Stimulated activated CD4-positive, alpha-beta T cell treated with anti-CD3 and anti-CD28 coated beads, Interleukin-15, amount 100 ng/mL, for 24 hours (primary cell): ENCODE results near the gene TXNRD1.

Experiments used
- DNase-seq: peaks from one replicate; pipeline ENCODE4 v3.0.0-alpha.2; 2020

TXNRD1 gene

DNA sequence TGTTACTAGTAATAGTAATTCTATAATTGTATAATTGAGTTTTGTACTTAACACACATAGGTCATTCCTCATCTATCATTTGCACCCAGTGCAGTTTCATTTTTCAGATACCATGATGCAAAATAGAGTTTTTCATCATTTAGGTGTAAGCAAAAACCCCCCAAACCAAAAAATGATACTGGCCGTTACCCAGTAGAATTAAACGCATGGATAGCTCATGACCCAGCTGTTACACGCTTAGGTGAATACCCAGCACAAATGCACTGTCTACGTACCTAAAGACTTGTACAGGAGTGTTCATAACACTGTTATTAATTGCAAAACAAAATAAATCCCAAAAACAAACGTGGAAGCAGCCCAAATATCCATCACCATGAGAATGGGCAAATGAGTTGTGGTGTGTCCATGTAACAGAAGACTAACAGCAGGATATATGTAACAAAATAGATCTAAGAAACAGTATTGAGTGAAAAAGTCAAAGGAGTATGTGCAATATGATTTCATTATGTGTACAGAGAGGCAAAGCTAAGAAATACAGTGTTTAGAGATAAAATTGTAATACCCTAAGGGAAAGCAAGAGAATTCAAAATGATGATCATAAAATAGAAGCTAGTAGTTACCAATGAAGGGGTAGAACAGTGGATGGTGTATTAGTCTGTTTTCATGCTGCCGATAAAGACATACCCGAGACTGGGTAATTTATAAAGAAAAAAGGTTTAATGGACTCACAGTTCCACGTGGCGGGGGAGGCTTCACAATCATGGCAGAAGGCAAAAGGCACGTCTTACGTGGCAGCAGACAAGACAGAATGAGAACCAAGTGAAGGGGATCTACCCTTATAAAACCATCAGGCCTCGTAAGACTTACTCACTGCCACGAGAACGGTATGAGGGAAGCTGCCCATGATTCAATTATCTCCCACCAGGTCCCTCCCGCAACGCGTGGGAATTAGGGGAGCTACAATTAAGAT, 137.7 kb downstream of the TXNRD1 start:
- DNase-seq, result no peak

- DNase-seq, result no peak
These were observed 138.7 kb downstream of the TXNRD1 start for GRCh38 chr12:104354167-104354867.

DNA sequence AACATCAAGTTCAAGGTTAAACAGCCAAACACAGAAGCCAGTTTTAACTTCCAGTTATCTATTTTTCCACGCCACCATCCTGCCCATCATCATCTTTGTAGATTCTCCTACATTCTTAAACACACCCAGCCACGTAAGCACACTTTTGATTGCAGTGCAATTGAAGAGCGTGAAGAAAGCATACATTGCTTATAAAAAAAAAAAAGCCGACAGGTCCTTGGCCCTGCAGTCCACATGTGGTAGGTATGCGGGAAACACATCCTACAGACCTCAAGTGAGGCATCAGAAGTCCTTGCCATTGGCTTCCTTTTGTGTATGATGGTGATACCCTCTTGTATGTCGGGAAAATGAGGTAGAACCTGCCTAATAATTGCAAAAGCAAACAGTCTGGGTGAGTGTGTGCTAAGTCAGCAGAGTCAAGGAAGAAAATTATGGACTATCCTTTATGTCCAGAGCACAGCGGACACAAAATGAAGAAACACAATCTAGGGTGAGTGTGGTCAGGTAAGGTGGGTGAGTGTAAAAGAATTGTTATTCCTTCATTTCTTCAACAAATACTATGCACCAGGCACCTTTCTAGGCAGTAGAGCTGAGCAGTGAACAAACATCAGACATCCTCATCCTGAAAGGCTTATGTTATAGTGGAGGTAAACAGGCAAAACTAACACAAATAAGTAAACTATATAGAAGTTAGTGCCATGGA, 139.4 kb downstream of the TXNRD1 start:
- no peak for DNase-seq

- DNase-seq, result no peak
These were observed 140.1 kb downstream of the TXNRD1 start for GRCh38 chr12:104355630-104356029.

DNA sequence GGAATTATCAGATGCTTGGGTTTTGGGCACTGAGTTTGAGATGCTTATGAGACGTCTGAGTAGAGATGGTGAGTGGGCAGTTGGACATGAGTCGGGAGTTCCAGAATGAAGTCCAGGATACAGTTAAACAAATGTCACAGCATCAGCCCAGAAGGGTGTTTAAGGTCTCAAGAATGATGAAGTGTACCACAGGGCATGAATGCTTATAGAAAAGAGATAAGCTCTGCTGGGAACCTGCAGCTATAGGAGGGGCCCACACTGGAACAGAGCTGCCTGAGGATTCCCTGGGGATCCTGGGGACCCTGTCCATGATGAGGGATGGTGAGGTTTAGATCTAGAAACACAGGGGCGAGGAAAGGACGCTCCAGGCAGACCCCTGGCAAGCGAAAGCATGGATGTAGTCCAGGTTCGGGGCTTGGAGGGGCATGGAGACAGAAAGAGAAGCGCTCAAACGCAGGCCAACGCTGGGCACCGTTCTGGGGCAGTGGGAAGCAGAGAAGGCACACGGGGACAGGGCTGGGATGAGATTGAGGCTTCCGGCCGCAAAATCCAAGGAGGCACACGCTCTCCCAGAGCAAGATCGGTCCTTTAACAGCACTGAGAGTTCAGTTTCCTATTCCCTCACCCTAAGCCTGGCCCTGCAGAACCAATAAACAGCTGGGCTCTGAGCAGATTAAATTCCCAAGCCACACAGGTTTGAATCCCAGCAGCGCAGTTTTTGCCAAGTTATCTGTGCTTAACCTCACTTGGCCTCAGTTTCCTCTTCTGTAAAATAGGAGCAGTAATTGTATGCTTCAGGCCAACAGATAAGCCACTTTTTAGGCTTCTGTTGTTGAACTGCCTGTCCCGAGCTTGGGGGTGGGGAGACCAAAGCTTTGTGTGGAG, 140.9 kb downstream of the TXNRD1 start:
- no peak for DNase-seq

- no peak for DNase-seq
These were observed 141.9 kb downstream of the TXNRD1 start for GRCh38 chr12:104357421-104357952.

GRCh38 chr12:104358353-104359003, 142.9 kb downstream of the TXNRD1 start:
- DNase-seq, result peak; percentile 71

GRCh38 chr12:104359216-104359615, 143.6 kb downstream of the TXNRD1 start:
- no peak for DNase-seq

GRCh38 chr12:104360157-104360556, 144.6 kb downstream of the TXNRD1 start:
- DNase-seq, result no peak

DNA sequence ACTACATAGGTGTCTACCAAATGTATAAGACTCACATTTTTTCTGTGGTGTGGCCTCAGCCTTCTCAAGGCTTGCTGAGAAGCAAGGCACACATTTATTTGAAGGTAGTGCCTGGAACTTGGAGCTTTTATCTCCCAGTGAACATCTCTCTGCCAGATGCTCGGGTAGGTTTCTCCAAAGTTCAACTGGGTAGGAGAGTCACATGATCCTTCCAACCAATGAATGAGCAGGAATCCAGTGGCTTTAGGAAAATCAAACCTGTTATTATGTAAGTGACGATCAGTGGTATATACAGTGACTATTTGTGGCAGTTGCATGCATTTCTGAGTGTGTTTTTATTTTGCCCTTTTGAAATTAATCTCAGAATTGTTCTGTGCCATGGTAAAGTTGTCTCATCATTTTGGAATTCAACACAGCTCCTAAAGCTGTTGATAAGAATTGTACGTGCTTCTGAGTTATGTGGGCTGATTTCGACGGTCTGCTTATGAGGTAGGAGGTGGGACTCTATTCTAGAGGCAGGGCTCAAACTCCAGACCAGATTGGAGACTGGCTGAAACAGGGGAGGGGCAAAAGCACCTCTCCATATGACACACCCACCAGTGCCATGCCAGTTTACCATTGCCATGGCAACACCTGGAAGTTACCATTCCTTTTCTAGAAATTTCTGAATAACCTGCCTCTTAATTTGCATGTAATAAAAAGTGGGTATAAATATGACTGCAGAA, 145.6 kb downstream of the TXNRD1 start:
- DNase-seq, result no peak

GRCh38 chr12:104365921-104366410, 150.4 kb downstream of the TXNRD1 start:
- DNase-seq, result no peak

- DNase-seq, result no peak
These were observed 154.1 kb downstream of the TXNRD1 start for GRCh38 chr12:104369708-104370107.

- DNase-seq, result no peak
These were observed 155.7 kb downstream of the TXNRD1 start for GRCh38 chr12:104371043-104371870.

- peak; percentile 46 for DNase-seq
These were observed 156.6 kb downstream of the TXNRD1 start for GRCh38 chr12:104372061-104372720.

DNA sequence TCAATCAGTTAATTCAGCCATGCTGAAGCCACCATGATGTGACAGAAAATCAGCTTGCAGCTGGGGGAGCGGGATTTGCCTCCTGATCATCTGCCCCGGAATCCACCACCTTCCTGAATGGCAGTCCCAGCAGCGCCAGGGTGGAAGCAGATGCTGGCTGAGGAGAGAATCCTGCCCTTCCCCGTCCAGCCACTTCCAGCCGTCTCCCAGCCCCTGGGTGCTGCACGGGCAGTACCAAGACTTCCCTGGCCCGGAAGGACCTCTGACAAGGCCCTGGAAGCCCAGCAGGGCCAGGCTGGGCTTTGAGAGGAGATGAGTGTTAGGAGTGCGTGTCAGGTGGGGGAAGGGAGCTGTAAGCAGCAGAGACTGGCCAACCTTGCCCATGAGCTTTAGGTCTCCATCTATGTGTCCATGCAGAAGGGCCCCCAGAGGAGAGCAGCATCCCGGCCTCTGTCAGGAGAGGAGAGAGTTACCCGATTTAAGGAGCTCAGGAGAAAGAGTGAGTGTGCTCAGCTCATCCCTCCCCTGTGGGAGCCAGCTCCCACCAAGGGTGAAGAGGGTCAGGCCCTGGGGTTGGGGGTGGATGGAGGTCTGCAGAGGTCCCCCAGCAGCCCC, 157.2 kb downstream of the TXNRD1 start:
- no peak for DNase-seq

DNA sequence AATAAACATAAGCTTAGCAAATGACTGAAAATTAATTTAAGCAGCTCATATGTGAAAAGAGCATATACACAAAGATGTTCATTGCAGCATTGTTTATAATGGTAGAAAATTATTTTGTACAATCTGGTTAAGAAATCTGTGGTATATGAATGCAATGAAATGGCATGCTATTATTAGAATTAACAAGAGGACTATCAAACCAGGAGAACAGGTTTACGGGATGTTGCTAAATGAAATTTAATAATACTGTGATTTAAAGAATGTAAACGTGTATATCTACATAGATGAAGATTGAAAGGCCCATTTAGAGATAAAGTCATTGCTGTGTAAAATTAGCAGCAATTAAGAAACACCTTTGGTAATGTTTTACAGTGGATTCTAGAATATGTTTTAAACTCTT, 158.5 kb downstream of the TXNRD1 start:
- DNase-seq, result no peak

GRCh38 chr12:104374806-104375205, 159.2 kb downstream of the TXNRD1 start:
- no peak for DNase-seq

DNA sequence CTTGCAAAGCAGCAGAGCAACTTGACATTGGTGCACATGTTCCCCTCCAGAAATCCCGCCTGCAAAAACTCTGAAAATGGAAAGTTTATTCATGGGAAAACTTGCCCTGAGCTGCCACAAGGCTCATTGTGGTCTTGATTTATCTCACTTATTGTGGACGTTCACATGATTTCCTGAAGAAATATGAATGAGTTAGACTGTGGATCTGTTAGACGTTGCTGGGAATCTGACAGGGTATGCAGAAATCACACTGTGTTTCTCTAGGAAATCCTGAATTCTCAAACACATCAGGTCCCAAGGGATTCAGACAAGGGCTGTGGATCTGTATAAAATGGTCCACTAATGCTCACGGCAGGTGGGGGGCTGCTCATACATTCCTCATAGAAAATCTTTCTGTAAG, 160.2 kb downstream of the TXNRD1 start:
- DNase-seq, result no peak
